ENCODE data around the gene INPP4B.

Gene INPP4B

GRCh38 chr4:142336251-142336934 is 509.7 kb downstream of the INPP4B start:
- no peak overlapping the region for H3K27ac ChIP-seq
- H3K4me1 ChIP-seq = no peaks in the 10 kb centered on the region
- no peak for TF ChIP-seq Cebpa-rat (IDR thresholded peaks at IDR 0.05)
- no peak overlapping the region for H3K4me2 ChIP-seq
- H3K9me3 ChIP-seq = peaks cover 9% of the 10 kb centered on the region
- H3K9ac ChIP-seq = no peak overlapping the region
- no peaks in the 10 kb centered on the region for H4K20me1 ChIP-seq
- no peaks in the 10 kb centered on the region for H3K36me3 ChIP-seq
- no peaks in the 10 kb centered on the region for H3K27me3 ChIP-seq
- no peak overlapping the region for H3K4me3 ChIP-seq

- H3K27me3 ChIP-seq = no peaks in the 10 kb centered on the region
- H3K4me3 ChIP-seq = no peak overlapping the region
- H3K36me3 ChIP-seq = no peaks in the 10 kb centered on the region
- peaks cover 9% of the 10 kb centered on the region for H3K9me3 ChIP-seq
- no peak overlapping the region for H3K4me2 ChIP-seq
- H3K4me1 ChIP-seq = no peaks in the 10 kb centered on the region
- H3K27ac ChIP-seq = no peak overlapping the region
- no peak overlapping the region for H3K9ac ChIP-seq
- TF ChIP-seq Cebpa-rat (IDR thresholded peaks at IDR 0.05) = no peak
- no peaks in the 10 kb centered on the region for H4K20me1 ChIP-seq
Observed at GRCh38 chr4:142334931-142335330, 511.2 kb downstream of the INPP4B start.

- Histone ChIP-seq H3K4me1 (no peaks in the 10 kb centered on the region), H3K4me2 (no peak overlapping the region), H3K27me3 (no peaks in the 10 kb centered on the region), H3K27ac (no peak overlapping the region), H4K20me1 (no peaks in the 10 kb centered on the region), H3K36me3 (no peaks in the 10 kb centered on the region), H3K9me3 (peaks cover 9% of the 10 kb centered on the region), H3K9ac (no peak overlapping the region), H3K4me3 (no peak overlapping the region)
- TF ChIP-seq Cebpa-rat (IDR thresholded peaks at IDR 0.05) = no peak
Observed at GRCh38 chr4:142331646-142332045, 514.5 kb downstream of the INPP4B start.

- H3K4me3 ChIP-seq = no peak overlapping the region
- H3K27ac ChIP-seq = no peak overlapping the region
- H3K9me3 ChIP-seq = peaks cover 5% of the 10 kb centered on the region
- no peak overlapping the region for H3K4me2 ChIP-seq
- no peaks in the 10 kb centered on the region for H3K36me3 ChIP-seq
- H3K27me3 ChIP-seq = no peaks in the 10 kb centered on the region
- no peaks in the 10 kb centered on the region for H4K20me1 ChIP-seq
- no peaks in the 10 kb centered on the region for H3K4me1 ChIP-seq
- no peak for TF ChIP-seq Cebpa-rat (IDR thresholded peaks at IDR 0.05)
- no peak overlapping the region for H3K9ac ChIP-seq
Observed at GRCh38 chr4:142331132-142331531, 515.0 kb downstream of the INPP4B start.

GRCh38 chr4:142330311-142330710 is 515.8 kb downstream of the INPP4B start:
- no peaks in the 10 kb centered on the region for H4K20me1 ChIP-seq
- H3K27me3 ChIP-seq = no peaks in the 10 kb centered on the region
- H3K27ac ChIP-seq = no peak overlapping the region
- H3K9ac ChIP-seq = no peak overlapping the region
- H3K4me1 ChIP-seq = no peaks in the 10 kb centered on the region
- no peaks in the 10 kb centered on the region for H3K9me3 ChIP-seq
- no peaks in the 10 kb centered on the region for H3K36me3 ChIP-seq
- H3K4me2 ChIP-seq = no peak overlapping the region
- no peak overlapping the region for H3K4me3 ChIP-seq
- TF ChIP-seq Cebpa-rat (IDR thresholded peaks at IDR 0.05) = no peak

GRCh38 chr4:142329313-142329712 is 516.8 kb downstream of the INPP4B start:
- Histone ChIP-seq H3K4me1 (no peaks in the 10 kb centered on the region), H3K4me2 (no peak overlapping the region), H4K20me1 (no peaks in the 10 kb centered on the region), H3K27ac (no peak overlapping the region), H3K9ac (no peak overlapping the region), H3K36me3 (no peaks in the 10 kb centered on the region), H3K9me3 (no peaks in the 10 kb centered on the region), H3K4me3 (no peak overlapping the region), H3K27me3 (no peaks in the 10 kb centered on the region)
- TF ChIP-seq Cebpa-rat (IDR thresholded peaks at IDR 0.05) = no peak

GRCh38 chr4:142326181-142326580 is 519.9 kb downstream of the INPP4B start:
- no peak overlapping the region for H3K4me3 ChIP-seq
- no peaks in the 10 kb centered on the region for H4K20me1 ChIP-seq
- TF ChIP-seq Cebpa-rat (IDR thresholded peaks at IDR 0.05) = no peak
- H3K27me3 ChIP-seq = no peaks in the 10 kb centered on the region
- no peaks in the 10 kb centered on the region for H3K9me3 ChIP-seq
- no peaks in the 10 kb centered on the region for H3K4me1 ChIP-seq
- H3K4me2 ChIP-seq = no peak overlapping the region
- no peak overlapping the region for H3K9ac ChIP-seq
- H3K36me3 ChIP-seq = no peaks in the 10 kb centered on the region
- no peak overlapping the region for H3K27ac ChIP-seq

GRCh38 chr4:142324572-142324971 is 521.5 kb downstream of the INPP4B start:
- TF ChIP-seq Cebpa-rat (IDR thresholded peaks at IDR 0.05) = no peak

GRCh38 chr4:142322996-142323395 is 523.1 kb downstream of the INPP4B start:
- Histone ChIP-seq H3K9me3 (no peaks in the 10 kb centered on the region), H3K9ac (no peak overlapping the region), H3K4me3 (no peak overlapping the region), H3K27me3 (no peaks in the 10 kb centered on the region), H3K4me2 (no peak overlapping the region), H3K36me3 (no peaks in the 10 kb centered on the region), H3K4me1 (no peaks in the 10 kb centered on the region), H3K27ac (no peak overlapping the region), H4K20me1 (no peaks in the 10 kb centered on the region)
- TF ChIP-seq Cebpa-rat (IDR thresholded peaks at IDR 0.05) = no peak

More at GRCh38 chr4:142324572-142324971, 521.5 kb downstream of the INPP4B start:
- Histone ChIP-seq H3K27ac (no peak overlapping the region), H3K4me1 (no peaks in the 10 kb centered on the region), H3K9ac (no peak overlapping the region), H3K4me2 (no peak overlapping the region), H3K36me3 (no peaks in the 10 kb centered on the region), H3K4me3 (no peak overlapping the region), H4K20me1 (no peaks in the 10 kb centered on the region), H3K27me3 (no peaks in the 10 kb centered on the region), H3K9me3 (no peaks in the 10 kb centered on the region)

GRCh38 chr4:142318280-142318679 is 527.8 kb downstream of the INPP4B start:
- H3K36me3 ChIP-seq = no peaks in the 10 kb centered on the region
- no peak overlapping the region for H3K27ac ChIP-seq
- no peak overlapping the region for H3K4me3 ChIP-seq
- H3K27me3 ChIP-seq = no peaks in the 10 kb centered on the region
- H3K9me3 ChIP-seq = no peaks in the 10 kb centered on the region
- H4K20me1 ChIP-seq = no peaks in the 10 kb centered on the region
- H3K4me1 ChIP-seq = peaks cover 11% of the 10 kb centered on the region
- H3K9ac ChIP-seq = no peak overlapping the region
- no peak for TF ChIP-seq Cebpa-rat (IDR thresholded peaks at IDR 0.05)
- no peak overlapping the region for H3K4me2 ChIP-seq

- Histone ChIP-seq H4K20me1 (no peaks in the 10 kb centered on the region), H3K9ac (no peak overlapping the region), H3K4me3 (no peak overlapping the region), H3K27ac (no peak overlapping the region), H3K4me2 (no peak overlapping the region), H3K4me1 (peaks cover 14% of the 10 kb centered on the region), H3K36me3 (no peaks in the 10 kb centered on the region), H3K27me3 (no peaks in the 10 kb centered on the region), H3K9me3 (no peaks in the 10 kb centered on the region)
- TF ChIP-seq Cebpa-rat (IDR thresholded peaks at IDR 0.05) = no peak
Observed at GRCh38 chr4:142316913-142317312, 529.2 kb downstream of the INPP4B start.
